DMS79 (cell line): ENCODE results near the gene PTPRF.

Source experiments
- DNase-seq: peaks from one replicate; lab custom pipeline; 2025; lab: John Stamatoyannopoulos, UW

The PTPRF gene

DNA sequence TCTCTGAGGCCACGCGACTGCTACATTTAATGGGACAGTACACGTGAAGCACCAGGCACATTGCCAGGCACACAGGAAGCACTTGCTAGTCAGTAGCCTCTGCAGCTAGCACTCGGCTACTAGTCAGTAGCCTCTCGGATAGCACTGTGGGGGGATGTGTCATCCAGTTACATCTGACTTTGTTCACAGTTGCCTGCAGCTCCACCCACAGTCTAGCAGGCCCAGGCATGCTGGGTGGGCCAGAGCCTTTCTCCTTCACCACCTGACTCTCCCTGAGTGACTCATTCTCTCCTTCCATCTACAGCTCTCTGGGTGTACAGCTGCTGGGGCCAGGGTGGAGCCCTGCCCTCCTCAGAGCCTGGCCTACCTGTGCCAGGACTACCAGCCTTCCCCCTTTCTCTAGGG is 51.5 kb downstream of the PTPRF start:
- peak; percentile 95 for DNase-seq

DNA sequence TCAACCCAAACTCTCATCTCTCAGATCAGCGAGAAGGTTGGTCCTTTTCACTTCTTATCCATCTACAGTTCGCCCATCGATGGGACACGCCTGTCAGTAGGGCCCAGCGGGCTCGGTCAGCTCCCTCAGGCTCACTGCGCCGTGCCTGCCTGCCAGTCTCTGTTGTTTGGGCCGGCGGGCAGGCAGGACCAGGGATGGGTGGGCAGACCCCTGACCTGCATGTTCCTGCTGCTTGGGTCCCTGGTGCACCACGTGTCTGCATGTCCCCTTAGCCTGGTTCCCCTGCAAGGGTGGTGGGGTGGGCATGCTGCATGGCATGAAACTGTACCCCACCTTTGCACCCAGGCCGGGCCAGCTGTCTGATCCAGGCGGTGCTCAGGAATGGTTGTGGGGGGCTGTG is 52.4 kb downstream of the PTPRF start:
- DNase-seq = no peak

- DNase-seq = no peak
Measured at GRCh38 chr1:43584204-43584603, 53.5 kb downstream of the PTPRF start.

DNA sequence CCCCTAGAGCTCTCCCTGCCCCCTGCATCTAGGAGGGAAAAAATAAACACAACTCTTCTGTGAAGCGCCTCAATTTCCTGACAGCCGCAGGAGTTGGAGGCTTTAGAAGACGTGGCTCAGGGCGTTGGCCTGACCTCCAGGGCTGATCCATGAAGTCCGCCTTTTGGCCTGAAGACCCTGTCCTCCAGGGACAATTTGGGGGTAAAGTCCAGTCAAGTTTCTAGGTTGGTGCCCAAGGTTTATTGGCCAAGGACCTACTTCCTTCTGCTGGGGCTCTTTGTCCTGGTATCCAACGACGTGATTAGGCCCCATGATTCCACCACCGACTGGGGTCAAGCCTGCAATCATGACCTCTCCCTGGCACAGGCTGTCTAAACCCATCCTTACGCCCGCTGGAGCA is 54.9 kb downstream of the PTPRF start:
- DNase-seq = no peak

DNA sequence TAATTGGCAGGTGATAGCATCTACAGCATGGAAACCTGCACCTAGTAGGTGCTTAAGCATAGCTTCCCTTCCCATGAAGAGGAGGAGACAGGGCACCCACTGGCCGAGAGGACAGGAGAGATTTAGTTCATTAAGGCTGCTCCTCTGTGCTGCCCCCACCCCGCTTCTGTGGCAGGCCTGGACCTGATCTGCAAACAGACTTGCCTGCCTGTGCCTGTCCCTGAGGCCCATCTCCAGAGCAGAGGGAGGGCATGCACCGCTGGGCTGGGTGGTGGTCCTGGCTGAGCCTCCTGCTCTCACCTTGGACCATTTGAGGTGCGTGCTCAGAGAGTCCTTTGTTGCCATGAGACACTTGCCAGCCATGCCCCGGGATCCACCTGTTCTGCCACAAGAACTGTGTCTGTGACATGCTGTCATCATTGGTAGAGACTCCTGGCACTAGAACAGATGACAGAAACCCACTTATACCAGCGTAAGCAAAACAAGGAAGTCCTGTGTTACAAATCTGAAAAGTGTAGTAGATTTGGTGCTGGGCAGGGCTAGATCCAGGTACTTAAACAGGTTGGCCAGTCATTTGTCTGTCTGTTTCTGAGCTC is 55.6 kb downstream of the PTPRF start:
- DNase-seq = peak; percentile 85

- no peak for DNase-seq
Measured at GRCh38 chr1:43587001-43587400, 56.3 kb downstream of the PTPRF start.

DNA sequence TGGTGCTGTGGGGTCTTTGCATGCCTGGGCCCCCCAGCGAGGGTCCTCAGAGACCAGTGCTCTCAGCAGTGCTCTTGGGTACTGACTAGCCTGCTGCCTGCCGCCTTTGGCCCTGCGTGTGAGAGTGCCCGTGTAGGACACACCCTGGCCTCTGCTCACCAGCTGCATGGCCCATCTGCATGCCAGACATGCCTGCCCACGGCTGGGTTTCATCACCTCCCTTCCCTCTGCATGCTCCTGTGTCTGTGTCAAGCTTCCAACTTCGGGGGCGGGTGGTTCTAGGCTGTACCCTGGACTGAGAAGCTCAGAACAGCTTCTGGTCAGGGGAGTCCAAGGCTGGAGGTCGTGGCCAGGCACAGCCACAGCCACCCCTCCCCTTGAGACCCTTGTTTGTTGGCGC is 56.9 kb downstream of the PTPRF start:
- DNase-seq = no peak

DNA sequence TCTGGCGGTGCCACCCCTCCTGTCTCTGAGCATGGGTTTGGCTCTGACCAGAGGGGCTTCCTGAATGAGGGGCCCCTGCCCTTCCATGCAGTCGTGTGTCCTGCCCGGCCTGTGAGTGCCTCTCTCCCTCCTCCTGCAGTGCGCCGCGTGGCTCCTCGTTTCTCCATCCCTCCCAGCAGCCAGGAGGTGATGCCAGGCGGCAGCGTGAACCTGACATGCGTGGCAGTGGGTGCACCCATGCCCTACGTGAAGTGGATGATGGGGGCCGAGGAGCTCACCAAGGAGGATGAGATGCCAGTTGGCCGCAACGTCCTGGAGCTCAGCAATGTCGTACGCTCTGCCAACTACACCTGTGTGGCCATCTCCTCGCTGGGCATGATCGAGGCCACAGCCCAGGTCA is 57.9 kb downstream of the PTPRF start:
- no peak for DNase-seq

DNA sequence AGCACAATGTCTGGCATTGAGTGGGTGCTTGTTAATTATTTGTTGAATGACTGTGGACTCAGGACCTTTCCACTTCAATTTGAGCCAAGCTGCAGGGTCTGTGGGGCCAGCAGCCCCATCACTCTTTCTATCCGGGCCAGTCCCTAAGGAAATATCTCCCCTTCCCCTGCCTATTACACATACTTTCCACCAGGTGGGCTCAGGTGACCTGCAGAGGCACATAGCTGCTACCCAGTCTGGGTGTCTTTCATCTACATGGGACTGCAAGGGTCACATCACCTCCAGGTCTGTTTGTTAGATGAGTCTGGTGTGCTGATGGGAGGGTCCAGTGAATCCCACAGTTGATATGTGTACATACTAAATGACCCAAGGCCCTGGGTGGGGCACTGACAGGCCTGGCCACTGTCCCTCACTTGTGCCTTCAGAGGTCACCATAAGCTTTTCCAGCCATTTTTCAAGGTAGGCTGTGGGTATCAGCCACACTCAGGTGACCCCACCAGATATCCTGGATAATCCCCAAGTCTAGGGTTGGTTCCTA is 59.8 kb downstream of the PTPRF start:
- DNase-seq = no peak

- DNase-seq = no peak
Measured at GRCh38 chr1:43591181-43591580, 60.5 kb downstream of the PTPRF start.

GRCh38 chr1:43592051-43592665 is 61.5 kb downstream of the PTPRF start:
- no peak for DNase-seq

GRCh38 chr1:43592974-43593683 is 62.4 kb downstream of the PTPRF start:
- no peak for DNase-seq

DNA sequence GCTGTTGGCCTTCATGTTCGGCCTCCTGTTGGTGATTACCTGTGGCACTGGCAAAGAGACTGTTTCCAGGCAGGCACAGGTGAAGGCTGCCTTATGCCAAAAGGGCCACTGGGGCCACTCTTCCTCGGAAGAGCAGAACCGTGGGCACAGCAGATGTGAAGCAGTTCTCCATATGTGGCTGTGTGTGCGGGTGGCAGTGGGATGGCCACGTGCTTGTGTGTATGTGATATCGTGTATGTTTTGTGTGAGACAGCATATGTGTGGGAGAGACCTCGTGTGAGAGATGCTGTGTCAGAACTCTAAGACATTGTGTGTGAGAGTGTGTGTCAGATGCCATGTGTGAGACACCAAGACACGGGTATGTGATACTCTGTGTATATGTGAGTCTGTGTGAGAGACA is 65.9 kb downstream of the PTPRF start:
- no peak for DNase-seq

DNA sequence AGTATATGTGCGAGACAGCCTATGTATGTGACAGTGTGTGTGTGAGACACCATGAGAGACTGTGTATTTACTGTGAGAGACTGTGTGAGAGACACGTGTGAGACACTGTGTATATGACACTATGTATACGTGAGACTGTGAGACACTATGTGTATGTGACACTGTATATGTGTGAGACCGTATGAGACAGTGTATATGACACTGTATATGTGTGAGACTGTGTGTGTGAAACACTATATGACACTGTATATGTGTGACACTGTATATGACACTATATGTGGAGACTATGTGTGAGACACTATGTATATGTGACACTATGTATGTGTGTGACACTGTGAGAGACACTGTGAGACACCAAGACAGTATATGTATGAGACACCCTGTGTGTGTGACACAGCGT is 66.3 kb downstream of the PTPRF start:
- DNase-seq = no peak

DNA sequence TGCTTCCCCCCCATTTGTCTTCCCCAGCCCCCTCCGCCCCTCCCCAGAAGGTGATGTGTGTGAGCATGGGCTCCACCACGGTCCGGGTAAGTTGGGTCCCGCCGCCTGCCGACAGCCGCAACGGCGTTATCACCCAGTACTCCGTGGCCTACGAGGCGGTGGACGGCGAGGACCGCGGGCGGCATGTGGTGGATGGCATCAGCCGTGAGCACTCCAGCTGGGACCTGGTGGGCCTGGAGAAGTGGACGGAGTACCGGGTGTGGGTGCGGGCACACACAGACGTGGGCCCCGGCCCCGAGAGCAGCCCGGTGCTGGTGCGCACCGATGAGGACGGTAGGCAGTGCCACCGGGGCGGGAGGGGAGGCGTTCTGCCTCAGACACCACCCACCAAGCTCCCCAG is 67.0 kb downstream of the PTPRF start:
- no peak for DNase-seq

- no peak for DNase-seq
Measured at GRCh38 chr1:43598622-43599021, 67.9 kb downstream of the PTPRF start.

DNA sequence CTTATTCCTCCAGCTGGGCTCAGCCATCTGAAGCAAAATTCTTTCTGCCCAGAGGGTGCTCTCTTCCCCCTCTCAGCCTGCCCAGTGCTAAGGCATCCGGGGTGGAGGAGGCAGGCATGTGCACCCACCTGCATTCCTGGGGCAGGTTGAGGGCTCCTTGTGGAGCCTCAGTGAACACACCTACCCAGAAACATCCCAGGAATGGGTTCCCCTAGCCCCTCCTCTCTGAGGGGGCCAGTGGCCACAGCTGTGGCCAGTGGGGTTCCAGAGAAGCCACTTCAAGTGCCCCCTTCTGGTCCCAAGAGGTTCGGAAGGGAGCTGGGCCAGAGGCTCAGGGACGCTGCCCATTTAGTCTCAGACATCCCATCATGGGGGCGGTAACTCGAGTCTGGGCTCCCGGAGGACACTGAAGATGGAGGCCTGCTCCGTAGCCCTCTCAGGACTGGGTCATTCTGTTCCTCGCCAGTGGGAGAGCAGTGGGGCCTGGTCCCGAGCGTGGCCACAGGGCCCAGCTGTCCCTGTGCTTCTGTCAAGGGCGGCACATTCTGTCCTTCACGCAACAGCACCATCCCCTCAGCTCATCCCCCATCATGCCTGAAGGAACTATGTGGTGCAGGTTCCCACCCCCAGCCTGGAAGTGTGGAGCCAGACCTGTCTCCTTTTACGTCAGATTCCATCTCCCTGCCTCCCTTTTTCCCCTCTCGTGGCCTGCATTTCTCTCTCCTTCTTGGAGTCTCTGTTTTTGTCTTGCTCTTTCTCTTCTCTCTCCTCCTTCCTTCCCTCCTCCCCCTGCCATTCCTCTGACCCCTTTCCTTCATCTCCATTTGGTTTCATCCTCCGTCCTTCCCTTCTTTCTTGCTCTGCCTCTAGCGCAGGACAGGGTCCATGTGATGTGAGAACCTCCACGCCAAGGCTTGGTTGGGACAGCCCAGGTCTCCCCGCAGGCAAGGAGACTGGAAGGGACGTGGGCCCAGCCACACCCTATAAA is 69.6 kb downstream of the PTPRF start:
- no peak for DNase-seq

GRCh38 chr1:43602990-43603389 is 72.3 kb downstream of the PTPRF start:
- DNase-seq = no peak

- DNase-seq = no peak
Measured at GRCh38 chr1:43604192-43604591, 73.5 kb downstream of the PTPRF start.

DNA sequence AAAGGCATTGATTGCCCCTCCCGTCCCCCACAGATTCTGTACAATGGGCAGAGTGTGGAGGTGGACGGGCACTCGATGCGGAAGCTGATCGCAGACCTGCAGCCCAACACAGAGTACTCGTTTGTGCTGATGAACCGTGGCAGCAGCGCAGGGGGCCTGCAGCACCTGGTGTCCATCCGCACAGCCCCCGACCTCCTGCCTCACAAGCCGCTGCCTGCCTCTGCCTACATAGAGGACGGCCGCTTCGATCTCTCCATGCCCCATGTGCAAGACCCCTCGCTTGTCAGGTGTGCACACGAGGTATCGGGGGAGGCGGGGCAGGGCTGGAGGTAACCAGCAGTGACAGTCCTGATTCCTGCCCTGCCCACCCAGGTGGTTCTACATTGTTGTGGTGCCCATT is 74.5 kb downstream of the PTPRF start:
- no peak for DNase-seq

GRCh38 chr1:43605766-43606165 is 75.1 kb downstream of the PTPRF start:
- DNase-seq = no peak

- no peak for DNase-seq
Measured at GRCh38 chr1:43606624-43607023, 75.9 kb downstream of the PTPRF start.
